ENCODE results near the gene WDR37.

DNA sequence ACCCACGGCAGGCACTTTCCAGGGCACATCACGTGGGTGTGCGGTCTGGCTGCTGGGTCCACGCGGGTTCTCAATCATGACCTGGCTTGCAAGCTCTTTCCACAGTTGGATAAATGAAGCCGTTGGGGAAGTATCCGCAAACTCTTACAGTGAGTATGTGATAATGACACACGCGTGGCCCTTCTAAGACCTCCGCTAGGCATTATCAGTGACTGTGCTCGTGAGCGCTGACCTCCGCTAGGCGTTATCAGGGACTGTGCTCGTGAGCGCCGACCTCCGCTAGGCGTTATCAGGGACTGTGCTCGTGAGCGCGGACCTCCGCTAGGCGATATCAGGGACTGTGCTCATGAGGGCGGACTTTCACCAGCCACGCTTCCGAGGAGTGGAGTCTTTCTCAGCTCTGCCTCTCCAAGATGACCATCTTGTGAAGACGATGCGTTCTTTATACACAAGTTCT lies 107.0 kb downstream of the WDR37 start:
- TF ChIP-seq EZH2 (IDR thresholded peaks at IDR 0.05; ENCODE audit: insufficient read depth, poor library complexity, severe bottlenecking) (no peak), EZH2phosphoT487 (IDR thresholded peaks at IDR 0.05; ENCODE audit: insufficient read depth, low read depth) (no peak)

Data from GM23248 (cell line).